ENCODE results near the gene ANK2.
"Not testable (repeated sequence)": the region's sequence is repeated elsewhere in the genome, so short reads cannot be mapped to it uniquely, and the experiment has no call there.

ANK2 gene

GRCh38 chr4:113209652-113210320, 160.3 kb downstream of the ANK2 start:
- no peak for DNase-seq (ENCODE audit: low read depth)

- no peak for DNase-seq (ENCODE audit: low read depth)
Observed at GRCh38 chr4:113212613-113213012, 163.2 kb downstream of the ANK2 start.

DNA sequence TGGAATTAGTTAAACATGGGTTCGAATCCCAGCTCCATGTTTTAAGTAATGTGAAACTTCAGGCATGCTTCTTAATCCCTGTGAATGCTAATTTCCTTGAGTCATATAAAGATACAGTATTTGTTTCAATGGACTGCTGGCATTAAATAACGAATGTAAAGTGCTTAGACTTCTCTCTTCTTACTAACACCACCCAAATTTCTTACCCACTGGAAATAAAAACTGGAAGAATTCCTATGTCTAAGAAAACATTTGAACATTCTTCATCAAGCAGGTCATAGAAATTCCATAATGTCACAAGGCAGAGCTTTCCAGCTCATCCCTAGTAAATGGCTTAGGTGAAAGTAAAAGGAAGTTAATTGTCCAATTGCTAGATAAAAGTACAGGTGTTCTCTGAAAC, 172.5 kb downstream of the ANK2 start:
- DNase-seq (ENCODE audit: low read depth), result no peak

- no peak for DNase-seq (ENCODE audit: low read depth)
Observed at GRCh38 chr4:113222471-113222870, 173.0 kb downstream of the ANK2 start.

GRCh38 chr4:113223001-113223400, 173.5 kb downstream of the ANK2 start:
- no peak for DNase-seq (ENCODE audit: low read depth)

- DNase-seq (ENCODE audit: low read depth), result no peak
Observed at GRCh38 chr4:113232194-113232593, 182.7 kb downstream of the ANK2 start.

DNA sequence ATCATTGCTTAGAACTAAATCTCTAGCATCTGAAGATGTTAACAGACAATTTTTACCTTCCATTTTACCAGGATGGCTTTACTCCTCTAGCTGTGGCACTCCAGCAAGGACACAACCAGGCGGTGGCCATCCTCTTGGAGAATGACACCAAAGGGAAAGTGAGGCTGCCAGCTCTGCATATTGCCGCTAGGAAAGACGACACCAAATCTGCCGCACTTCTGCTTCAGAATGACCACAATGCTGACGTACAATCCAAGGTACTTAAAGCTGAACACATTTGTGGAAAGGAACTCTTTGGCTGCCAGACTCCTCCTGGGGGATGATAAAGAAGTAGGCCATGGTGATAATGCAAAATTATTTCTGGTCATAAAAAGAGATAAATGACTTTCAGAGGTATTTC, 187.5 kb downstream of the ANK2 start:
- DNase-seq (ENCODE audit: low read depth), result no peak

- no peak for DNase-seq (ENCODE audit: low read depth)
Observed at GRCh38 chr4:113243312-113243711, 193.9 kb downstream of the ANK2 start.

- DNase-seq (ENCODE audit: low read depth), result not testable (repeated sequence)
Observed at GRCh38 chr4:113244747-113245146, 195.3 kb downstream of the ANK2 start.

- DNase-seq (ENCODE audit: low read depth), result no peak
Observed at GRCh38 chr4:113248320-113248719, 198.9 kb downstream of the ANK2 start.

DNA sequence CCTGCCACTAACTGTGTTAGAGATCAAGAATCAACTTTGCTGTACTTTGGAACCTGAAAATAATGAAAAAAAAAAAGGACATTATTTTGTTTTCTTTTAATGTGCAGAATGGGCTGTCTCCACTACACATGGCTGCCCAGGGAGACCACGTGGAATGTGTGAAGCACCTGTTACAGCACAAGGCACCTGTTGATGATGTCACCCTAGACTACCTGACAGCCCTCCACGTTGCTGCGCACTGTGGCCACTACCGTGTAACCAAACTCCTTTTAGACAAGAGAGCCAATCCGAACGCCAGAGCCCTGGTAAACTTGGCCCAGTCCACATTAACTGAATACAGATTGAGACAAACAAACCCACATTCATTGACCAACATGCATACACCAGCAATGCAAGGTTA, 206.2 kb downstream of the ANK2 start:
- DNase-seq (ENCODE audit: low read depth), result no peak

DNA sequence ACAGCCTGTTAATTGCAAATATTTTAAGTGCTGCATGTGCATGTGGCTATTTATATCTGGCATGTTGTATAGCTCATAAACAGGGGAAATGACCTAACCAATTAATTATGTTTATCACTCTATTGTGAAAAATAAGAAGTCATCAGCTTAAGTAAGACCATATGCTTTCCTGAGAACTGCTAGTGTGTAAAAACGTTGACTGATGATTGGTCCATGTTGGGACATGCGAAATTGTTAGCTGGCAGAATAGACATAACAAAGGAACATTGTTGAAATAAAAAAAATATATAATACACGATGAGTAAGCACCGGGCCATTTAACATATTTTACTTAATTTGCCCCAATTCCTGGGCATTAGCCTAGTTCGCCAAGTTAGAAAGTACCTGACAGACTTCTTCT, 207.5 kb downstream of the ANK2 start:
- DNase-seq (ENCODE audit: low read depth), result no peak

DNA sequence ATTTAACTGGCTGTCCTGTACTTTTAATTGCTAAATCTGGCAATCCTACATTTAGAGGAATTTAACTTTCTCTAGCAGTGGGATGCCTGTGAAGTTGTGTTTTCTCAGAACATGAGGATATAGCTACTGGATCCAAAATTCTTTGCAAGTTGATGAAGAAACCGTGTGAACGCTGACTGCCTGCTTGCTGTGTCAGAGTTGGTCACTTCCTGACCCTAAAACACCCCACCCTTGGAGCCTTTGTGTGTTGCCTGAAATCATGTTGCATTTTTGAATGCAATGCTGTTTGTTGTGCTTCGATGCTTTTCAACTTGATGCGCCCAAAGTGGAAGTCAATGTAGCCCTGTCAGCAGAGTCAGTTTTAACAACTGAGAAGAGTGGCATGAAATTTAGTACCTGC, 211.2 kb downstream of the ANK2 start:
- DNase-seq (ENCODE audit: low read depth), result no peak

GRCh38 chr4:113263274-113263673, 213.8 kb downstream of the ANK2 start:
- DNase-seq (ENCODE audit: low read depth), result no peak

DNA sequence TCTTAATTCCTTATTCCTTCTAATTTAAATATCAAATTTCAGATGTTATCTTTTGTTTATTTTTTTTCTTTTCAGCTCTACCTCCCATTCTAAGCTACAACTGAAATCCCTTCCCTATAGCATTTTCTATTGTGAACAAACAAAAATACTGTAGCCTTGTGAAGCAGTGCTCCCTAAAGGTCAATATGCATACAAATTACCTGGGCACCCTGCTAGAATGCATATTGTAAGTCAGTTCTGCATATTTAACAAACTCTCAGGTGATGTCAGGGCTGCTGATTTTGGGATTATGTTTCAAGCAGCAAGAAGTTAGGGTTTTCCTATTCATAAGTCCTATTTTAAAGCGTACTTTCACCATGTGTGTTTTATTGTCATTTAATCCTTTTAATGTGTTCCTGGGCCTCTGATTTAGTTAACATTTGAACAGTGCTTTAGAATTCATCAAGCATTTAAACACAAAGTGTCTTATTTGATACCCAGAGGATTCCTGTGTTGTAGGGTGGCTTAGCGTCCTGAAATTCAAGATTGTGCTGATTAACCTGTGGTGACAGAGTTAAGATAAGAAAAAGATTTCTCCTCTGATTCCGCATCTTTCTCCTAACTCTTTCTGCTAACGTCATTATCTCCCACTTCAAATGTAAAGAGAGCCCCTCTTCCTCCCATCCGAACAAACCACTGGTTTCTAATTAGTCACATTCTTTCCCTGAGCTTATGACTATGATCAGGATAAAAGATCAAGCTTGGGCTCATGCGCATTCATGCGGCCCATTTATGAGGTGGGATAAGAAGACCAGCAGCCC, 221.3 kb downstream of the ANK2 start:
- DNase-seq (ENCODE audit: low read depth), result no peak

DNA sequence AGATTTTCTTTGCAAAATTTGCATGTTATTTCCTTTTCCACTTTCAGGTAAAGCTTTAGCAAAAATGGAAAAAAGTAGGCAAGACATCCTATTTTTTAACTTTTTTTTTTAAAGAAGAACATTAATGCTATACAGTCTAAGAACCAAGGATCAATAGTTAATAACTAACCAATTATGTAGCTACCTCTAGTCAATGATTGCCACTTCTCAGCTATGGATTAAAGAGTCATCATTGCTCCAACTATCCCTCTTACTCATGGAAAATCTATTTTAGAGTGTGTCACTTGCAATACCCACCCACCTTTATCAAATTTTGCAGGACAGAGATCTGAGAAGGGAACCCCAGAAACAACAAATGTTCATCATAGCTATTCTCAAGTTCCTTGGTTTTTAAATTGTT, 223.1 kb downstream of the ANK2 start:
- no peak for DNase-seq (ENCODE audit: low read depth)

DNA sequence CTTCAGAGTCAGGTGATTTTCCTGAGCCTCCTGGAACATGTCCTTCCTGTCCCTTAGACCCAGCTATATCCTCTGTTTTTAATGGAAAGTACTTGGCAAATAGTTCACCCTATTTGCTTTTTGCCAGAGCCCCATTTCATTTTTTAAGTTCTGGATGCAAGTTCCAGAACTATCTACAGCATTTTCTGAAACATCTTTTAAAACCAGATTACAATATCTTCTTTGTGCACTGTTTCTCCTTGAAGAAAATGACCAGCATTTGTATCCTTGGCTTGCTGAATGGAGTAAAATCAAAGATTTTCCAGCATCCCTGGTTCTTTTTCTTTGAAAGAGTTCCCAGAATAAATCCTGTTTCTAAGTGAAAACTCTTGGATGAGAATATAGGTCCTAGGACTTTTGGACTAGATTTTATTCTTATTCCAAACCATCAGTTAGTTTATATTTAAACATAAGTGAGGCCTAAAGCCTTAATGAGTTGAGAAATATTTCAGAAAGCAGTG, 224.3 kb downstream of the ANK2 start:
- no peak for DNase-seq (ENCODE audit: low read depth)

- no peak for DNase-seq (ENCODE audit: low read depth)
Observed at GRCh38 chr4:113276464-113277170, 227.2 kb downstream of the ANK2 start.

DNA sequence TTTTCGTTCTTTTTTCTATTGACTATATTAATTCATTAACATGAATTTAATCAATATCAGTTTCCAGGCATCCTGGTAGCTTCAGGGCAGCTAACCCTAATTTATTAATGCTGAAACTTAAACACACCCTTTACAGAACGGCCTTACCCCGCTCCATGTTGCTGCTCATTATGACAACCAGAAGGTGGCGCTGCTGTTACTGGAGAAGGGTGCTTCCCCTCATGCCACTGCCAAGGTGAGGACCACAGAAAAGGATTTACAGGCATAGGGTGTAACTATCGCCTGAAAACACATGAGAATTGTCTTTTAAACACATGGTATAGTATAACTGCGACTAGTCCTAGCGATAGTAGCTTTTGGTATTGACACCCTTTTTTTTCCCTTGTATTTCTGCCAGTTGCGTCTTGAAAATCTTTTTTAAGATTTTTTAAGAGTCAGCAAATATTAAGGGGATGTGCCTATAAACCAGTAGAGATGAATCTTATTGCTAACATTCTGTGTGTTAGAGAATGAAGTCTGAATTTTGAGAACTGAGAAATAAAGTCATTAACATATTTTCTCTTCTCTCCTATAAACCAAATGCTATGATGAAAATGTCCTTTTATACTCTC, 229.0 kb downstream of the ANK2 start:
- DNase-seq (ENCODE audit: low read depth), result peak; percentile 21

DNA sequence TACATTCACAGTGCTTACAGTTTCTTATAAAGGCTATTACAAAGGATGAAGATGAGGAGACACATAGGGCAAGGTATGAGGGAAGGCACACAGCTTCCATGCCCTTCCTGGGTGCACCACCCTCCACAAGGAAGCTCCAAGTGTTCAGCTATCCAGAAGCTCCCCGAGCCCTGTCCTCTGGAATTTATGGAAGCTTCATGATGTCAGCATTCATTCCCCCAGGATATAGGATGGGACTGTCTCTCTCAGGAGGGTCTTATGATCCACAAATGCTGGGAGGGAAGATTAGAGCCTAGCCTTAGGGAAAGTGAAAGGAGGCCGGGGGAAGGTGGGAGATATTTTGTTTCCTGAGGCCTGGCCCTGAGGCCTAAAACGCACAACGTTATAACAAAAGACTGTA, 236.0 kb downstream of the ANK2 start:
- DNase-seq (ENCODE audit: low read depth), result no peak

DNA sequence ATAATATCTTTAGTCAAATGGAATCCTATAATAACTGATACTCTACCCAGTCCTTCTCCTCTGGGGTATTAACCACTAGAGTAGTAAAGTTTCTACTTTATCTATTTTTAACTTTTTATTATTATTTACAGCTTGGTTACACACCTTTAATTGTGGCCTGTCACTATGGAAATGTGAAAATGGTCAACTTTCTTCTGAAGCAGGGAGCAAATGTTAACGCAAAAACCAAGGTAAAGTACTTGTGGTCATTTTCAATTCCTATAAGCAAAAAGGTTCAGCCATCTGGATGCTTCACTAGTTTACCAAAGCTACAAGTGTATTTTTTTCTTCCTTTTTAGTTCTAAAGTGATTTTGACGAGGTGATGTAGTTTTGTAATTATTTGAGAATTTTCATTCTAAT, 238.8 kb downstream of the ANK2 start:
- no peak for DNase-seq (ENCODE audit: low read depth)

- no peak for DNase-seq (ENCODE audit: low read depth)
Observed at GRCh38 chr4:113288696-113289095, 239.2 kb downstream of the ANK2 start.

DNA sequence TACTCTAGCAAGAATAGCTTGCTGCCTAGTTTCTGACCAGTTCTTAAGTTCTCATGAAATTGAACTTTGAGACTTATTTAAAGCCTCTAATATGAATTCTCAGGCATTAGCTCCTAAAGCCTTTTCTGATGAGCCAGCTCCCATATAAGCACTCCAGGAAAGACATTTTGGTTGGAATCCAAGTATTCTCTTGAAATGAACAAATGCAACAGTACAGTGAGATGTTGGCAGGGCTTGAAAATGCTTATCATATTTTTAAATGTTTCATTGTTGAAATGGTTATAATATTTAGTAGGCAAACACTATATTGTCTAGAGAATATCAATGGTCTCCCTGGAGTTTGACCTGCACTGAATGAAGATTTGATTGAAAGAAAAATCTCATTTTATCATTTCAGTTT, 240.3 kb downstream of the ANK2 start:
- DNase-seq (ENCODE audit: low read depth), result no peak
